Astrocyte (in vitro differentiated cells and primary cell): ENCODE results near the gene B3GALT4.

Source experiments
- CTCF ChIP-seq: IDR thresholded peaks from 2 replicates; pipeline ENCODE4 v1.5.1; 2011; ENCODE audit warnings: low read depth, mild to moderate bottlenecking, inconsistent platforms, low read length, moderate library complexity; ENCODE audit not compliant: insufficient read depth
- EZH2 ChIP-seq: IDR thresholded peaks from 2 replicates; pipeline ENCODE4 v1.6.1; 2012; ENCODE audit warnings: mild to moderate bottlenecking, low read length, inconsistent platforms; ENCODE audit not compliant: insufficient read depth

- TF ChIP-seq CTCF (no peak), EZH2 (no peak)
Observed at GRCh38 chr6:33273924-33274902, 2.7 kb upstream of the B3GALT4 start.
